GM10847 (cell line): Measurements from ENCODE around the gene HELZ2.

Experiments used
- POLR2A ChIP-seq: IDR thresholded peaks from 2 replicates; pipeline ENCODE4 v1.6.1; 2011; ENCODE audit not compliant: insufficient read length; ENCODE audit errors: extremely low read depth

The HELZ2 gene

DNA sequence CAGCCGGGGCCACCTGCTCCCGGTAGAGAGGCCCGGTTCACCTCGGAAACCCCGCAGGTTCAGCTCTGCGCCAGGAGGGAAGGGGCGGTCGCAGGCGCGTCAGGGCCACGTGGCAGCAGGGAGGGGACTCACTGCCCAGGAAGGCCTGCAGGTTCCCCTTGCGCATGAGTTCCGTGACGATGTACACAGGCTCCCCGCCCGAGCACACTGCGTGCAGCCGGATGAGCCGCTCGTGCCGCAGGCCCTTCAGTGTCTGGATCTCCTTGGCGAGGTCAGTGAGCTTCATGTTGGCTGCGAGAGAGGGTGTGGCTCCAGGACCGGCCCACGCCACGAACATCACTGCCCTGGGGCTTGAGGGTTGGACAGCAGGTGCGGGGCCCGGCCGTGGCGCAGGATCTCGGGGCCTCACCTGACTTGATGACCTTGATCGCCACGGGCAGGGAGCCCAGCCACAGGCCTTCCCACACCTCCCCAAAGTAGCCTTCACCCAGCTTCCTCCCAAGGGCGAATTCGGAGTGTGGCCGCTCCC, 31.9 kb downstream of the HELZ2 start:
- no peak for TF ChIP-seq POLR2A

DNA sequence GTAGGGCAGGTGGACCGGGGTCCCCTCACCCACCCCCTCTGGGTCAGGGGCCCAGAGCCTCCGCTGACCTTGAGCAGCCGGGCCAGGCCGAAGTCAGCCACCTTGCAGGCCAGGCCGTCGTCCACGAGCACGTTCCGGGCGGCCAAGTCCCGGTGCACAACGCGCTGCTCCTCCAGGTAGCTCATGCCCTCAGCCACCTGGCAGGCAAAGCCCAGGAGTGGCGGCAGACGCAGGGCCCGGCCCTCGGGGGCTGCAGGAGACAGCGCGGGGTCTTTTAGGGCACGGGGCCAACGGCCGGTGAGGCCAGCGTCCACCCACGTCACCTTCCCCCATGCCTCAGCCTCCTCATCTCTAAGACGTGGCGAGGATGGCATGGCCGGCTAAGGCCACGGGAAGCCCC, 32.7 kb downstream of the HELZ2 start:
- no peak for TF ChIP-seq POLR2A

DNA sequence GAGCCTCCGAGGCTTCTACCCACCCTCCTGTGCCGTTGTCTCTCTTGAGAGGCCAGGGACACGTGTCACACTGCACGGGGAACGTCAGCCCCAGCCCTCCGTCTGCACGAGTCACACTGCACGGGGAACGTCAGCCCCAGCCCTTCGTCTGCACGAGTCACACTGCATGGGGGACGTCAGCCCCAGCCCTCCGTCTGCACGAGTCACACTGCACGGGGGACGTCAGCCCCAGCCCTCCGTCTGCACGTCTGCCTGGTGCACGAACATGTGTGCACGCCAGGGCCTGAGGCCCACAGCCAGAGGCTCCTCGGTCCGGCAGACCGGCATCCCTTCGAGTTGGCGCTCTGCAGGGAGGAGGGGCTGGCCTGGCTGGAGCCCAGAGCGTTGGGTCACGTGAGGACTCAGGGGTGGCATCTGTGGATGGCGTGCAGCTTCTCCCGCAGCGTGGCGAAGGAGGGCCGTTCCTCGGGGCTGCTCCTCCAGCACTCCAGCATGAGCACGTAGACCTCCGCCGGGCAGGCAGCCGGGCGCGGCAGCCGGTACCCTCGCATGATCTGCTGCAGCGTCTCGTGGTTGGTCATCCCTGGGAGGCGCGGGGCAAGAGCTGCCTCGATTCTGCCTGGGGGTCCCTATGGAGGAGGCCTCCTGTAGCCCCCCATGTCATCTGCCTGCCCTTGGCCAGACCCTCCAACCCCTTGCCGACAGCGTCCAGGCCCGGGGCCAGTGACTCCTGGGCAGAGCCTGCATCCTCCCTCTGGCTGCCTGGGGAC, 33.4 kb downstream of the HELZ2 start:
- TF ChIP-seq POLR2A: no peak

DNA sequence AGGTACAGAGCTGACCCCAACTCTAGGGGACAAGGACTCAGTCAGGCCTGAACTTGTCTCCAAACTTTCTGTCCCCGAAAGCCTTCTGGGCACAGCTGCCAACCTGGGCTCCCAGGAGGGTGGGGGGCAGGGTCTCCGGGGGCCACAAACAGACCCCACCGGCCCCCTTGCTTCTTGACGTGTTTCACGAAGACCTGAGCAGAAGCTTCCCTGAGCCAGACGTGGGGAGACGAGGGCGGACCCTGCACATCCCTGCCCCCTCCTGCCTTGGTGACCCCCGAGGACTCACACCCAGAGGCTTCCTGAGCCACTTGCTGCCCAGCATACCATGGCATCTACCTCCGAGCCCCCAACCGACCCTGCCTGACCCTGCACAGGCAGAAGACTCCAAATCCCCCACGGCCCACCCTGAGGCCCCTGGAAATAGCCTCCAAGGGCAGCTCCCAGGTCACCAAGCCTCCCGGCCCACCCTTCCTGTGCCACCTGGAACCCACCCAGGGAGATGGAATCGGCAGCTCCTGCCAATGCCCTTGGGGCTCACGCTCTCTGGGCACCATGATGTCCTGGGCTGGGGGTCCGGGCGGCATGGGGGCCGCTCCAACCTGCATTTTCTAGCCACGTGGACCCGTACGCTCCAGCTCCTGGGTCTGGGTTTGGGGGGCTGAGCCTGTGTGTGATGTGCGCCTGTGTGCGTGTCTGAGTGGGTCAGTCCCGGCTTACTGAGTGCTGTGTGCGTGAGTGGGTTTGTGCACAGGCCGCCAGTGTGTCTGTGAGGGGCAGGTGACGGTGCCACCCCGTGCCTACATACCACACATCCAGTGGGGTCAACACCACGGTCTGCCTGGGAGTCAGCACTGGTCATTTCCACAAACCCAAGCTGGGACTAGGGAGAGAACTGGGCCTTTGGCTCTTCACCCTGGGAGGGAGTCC, 34.3 kb downstream of the HELZ2 start:
- TF ChIP-seq POLR2A: no peak

DNA sequence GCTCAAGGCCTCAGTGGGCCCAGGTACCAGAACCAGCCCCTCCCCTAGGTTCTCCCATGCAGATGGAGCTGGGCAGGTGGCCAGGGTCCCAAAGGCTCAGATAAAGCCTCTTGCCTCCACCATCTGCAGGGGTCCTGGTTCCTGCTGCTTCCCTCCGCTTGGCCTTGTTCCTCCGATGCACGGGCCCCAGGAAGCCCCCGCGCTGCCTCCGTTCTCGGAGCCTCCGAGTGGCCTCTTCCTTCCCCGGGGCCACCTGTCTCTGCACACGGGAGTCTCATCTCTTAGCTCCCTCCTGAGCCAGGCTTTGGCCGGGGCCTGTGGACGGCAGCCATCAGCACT, 35.0 kb downstream of the HELZ2 start:
- TF ChIP-seq POLR2A: no peak

DNA sequence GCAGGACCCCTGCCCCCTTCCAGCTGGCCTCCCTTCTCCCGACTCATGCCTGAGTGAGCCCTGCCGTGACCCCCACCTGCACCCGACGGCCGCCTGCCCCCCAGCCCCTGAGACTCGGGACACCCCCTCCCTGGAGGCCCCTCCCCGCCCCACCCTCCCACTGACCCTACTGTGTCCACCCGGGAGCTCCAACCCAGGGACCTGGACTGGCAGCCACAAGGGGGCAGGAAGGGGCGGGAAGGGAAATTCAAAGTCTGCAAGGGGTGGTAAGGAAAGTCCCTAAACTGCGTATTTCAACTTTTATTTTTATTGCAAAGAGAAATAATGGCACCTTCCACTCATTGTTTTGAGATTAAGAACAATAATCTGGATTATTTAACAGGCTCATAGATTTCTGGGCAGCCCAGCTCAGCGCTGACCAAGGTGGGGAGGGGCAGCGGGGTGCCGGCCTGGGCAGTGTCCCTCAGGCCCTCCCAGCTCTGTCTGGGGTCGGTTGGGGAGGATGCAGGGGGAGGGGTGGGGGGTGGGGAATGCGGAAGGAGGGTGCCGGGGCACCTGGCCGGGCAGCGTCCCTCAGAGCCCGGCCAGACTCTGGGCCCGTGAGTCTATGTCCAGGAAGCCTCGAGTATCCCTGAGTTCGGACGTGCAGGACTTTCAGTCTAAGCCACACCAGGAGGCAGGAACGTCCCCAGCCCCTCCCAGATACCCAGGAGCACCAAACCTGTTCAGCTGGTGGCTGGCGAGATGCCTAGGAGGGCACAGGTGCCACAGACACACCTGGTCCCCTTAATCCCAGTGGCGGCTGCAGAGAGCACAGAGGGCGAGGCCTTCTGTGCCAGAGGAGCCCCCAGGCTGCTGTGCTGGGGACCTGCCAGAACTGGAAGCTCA, 35.6 kb downstream of the HELZ2 start:
- TF ChIP-seq POLR2A: no peak

DNA sequence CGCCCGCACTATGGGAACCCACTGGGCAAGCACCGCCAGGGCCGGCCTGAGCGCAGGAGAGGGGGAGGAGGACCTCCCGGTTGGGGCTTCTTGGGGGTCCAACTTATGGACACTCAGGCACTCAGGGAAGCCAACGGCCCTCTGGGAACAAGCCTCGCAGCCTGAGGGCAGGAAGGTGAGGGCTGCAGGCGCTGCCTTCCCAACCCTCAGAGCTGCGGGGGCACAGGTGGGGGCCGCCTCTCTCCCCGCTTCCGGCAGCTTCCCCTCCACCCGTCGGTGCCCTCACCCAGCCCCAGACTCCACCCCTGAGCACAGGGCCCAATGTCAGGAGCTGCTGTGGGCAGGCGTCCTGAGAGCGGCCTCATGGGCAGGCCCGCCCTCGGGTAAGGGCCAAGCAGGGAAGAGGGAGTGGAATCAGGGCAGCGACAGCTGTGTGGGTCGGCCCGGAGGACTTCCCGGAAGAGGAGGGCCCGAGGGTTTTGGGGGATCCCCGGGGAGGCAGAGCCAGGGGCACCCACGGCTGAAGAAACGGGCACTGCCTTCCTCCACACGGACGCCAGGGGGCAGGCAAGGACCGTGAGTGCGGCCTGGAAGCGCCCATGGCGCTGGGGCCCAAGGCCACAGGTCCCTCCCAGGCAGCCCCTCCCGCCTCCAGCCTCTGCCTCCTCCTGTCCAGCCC, 36.4 kb downstream of the HELZ2 start:
- TF ChIP-seq POLR2A: peak; percentile 55

DNA sequence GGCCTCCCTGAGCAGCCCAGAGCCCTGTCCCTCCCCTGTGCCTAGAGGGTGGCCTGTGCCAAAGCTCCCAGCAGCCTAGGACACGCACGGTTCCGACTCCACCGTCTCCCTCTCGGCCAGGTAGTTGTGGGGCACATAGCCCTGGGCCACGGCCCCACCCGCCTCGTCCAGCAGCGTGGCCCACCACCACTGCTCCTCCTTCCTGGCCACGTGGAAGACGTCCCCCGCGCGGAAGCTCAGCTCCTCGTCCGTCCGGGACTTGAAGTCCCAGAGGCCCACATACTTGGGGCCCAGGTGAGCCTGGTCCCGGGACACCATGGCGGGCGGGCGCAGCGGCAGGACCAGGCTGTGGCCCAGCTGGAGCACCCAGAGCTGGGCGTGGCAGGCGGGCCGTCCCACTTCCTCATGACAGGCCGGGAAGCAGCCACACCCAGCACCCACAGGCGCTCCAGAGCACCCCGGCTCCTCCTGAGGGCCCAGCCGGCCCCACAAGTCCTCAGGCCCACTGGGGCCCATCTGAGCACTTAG, 37.0 kb downstream of the HELZ2 start, which contains the start of gene PTK6:
Gene PTK6 (minus strand): TSS at position 380 of the 528 bp plus-strand sequence. CDS start 62 bp downstream, at position 318.
- no peak for TF ChIP-seq POLR2A

DNA sequence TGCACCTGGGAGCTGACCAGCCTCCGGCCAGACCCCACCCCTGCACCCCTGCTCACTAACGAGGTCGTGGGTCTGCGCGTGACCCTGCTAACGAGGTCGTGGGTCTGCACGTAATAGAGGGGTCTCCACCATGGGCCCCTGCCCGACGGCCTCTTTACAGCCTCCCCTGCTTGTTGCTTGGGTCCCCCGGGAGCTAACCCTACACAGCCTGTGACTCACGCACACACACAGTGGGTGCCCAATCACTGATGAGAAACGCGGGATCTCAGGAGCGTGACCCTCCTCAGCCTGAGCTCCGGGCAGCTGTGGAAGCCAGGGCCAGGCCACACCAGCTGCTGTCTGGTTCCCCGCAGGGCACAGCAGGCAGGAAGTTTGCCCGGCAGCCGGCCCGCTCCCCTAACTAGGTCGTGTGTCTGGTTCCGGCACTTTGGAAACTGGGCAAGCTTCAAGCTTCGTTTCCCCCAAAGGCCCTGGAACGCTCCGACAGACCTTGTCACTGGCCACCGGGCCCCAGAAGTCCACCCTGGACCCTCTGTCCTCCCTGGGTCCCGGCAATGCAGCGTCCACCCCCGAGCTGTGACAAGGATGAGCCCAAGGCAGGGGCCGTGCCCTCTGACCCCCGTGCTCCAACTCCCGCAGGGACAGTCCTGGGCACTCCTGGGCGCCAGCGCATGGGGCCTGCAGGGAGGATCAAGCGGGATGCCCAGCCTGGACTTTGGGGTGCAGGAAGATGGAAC, 37.6 kb downstream of the HELZ2 start:
- no peak for TF ChIP-seq POLR2A

DNA sequence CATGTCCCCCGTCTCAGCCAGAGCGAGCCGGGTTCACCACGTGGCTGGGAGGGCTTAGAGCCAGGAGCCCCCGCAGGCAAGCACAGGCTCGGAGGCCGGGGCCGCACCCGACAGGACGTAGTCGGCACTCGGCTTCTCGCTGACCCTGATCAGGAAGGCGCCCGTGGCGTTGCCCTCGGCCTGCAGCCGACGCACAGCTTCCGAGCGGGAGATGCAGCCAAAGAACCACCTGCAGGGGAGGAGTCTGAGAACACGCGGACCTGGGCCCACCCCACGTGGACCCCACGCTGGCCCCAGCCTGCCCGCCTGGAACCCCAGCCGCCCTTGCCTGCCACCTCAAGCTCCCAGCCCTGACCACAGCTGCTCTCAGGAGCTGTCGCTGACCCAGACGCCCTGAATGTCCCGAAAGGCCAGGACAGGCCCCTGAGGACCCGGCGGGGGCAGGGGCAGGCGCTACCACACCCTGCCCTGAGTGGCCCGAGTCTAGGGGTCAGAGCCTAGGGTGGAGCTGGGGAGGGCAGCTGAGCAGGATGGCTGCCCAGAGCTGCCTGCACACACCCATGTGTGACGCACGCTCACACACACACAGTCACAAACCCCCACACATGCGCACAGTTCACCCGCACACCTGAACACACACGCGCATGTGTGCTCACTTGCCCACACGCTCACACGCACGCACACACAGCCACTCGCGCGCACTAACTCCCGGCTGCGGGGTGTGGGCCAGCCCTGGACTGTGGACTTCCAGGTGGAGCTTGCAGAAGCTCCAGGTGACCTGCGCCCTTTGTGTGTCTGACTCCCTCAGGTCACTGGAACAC, 39.0 kb downstream of the HELZ2 start:
- no peak for TF ChIP-seq POLR2A

DNA sequence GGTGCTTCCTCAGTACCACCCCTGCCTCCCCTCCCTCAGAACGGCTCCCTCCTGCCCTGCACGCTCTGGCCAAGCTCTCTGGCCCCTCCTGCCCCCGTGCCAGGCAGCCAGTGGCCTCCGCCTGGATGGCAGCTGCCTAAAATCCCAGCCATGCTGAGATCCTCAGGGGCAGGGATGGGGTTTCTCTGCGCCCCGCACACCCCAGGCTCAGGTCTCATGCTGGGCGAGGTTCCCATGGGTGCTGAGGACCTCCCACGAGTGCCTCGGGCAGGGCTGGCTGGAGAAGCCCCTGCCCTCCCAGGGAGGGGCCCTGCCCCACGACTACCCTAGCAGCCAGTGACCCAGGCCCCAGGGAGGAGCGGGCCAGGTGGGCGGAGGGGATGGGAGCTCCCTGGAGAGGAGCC, 39.6 kb downstream of the HELZ2 start:
- TF ChIP-seq POLR2A: no peak

DNA sequence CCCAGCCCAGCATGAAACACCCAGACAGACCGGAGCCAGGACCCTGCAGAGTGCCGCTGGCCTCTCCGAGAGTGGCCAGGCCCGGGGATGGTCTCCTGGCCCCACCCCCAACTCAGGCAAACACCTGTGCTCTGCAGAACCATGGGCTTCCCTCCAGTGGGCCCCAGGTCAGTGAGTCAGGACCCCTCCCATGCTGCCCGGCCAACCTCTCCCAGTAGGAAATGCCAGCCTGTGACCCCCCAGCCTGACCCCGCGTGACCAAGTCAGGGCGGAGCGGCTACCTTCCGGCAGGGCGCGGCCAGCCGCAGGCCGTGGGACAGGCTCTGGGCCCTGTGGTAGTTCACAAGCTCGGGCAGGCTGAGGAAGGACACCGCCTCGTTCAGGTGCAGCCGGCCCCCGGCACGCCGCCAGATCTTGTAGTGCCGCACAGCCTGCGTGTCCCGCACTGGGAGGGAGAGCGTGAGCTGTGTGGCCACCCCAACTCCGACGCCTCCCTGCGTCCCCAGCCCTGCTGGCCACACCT, 40.1 kb downstream of the HELZ2 start:
- TF ChIP-seq POLR2A: no peak

DNA sequence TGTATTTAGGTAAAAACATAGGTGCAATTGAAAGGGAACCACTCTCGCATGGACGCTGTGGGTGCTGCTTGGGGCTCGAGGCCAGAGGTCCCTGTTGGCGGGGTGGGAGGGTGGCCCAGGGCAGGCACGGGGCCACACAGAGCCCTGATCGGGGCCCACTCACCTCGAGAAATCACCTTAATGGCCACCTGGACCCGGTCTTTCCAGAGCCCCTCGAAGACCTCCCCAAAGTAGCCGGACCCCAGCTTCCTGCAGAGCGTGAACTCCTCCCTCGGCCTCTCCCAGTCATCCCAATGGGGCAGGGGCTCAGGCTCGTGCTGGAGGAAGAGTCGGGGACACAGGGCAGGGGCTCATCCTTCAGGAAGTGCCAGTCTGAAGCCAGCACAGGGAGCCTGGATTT, 40.7 kb downstream of the HELZ2 start:
- TF ChIP-seq POLR2A: no peak

DNA sequence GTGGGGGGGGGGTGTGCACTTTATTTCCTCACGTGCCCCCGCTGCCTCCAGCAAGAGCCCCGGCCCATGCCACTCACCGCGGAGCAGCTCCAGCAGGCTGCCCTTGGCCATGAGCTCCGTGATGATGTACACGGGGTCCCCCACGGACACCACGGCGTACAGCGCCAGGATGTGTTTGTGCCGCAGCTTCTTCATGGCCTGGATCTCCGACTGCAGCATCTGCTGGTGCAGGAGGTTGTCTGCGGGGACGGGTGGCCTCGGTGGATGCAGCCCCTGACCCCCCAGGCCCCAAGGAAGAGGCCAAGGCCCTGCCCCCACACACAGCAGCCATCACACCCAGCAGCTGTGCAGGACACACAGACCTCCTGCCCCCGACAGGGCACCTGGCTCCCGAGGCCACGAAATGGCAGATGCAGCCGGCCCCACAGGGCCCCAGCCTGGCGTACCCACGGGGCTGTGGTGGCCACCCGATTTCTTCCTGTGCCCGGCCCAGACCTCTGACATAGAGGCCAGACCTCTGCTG, 41.5 kb downstream of the HELZ2 start:
- no peak for TF ChIP-seq POLR2A
